Stimulated activated CD8-positive, alpha-beta memory T cell treated with anti-CD3 and anti-CD28 coated beads, Interleukin-4, amount 100 ng/mL, for 48 hours (primary cell): Measurements from ENCODE around the gene TMOD4.

Experiments
- DNase-seq: peaks from one replicate; pipeline ENCODE4 v3.0.0-alpha.2; 2020

The TMOD4 gene

GRCh38 chr1:151175041-151175741 lies 590 bp downstream of the TMOD4 start:
- no peak for DNase-seq

- no peak for DNase-seq
Measured at GRCh38 chr1:151171190-151171589, 4.6 kb downstream of the TMOD4 start.

GRCh38 chr1:151167116-151167515 lies 8.7 kb downstream of the TMOD4 start:
- DNase-seq = no peak

- DNase-seq = no peak
Measured at GRCh38 chr1:151166505-151166956, 9.2 kb downstream of the TMOD4 start.

- peak; percentile 95 for DNase-seq
Measured at GRCh38 chr1:151165738-151166504, 9.9 kb downstream of the TMOD4 start, which contains the start of the genes LYSMD1 and SCNM1. Gene LYSMD1, minus strand, starts transcription at chr1:151165902. Its CDS starts 644 bp downstream, at chr1:151165258. Gene SCNM1, plus strand, starts transcription at chr1:151166144. Its CDS starts 9 bp downstream, at chr1:151166153.

- peak; percentile 40 for DNase-seq
Measured at GRCh38 chr1:151165281-151165737, 10.5 kb downstream of the TMOD4 start.

GRCh38 chr1:151164732-151165280 lies 11.0 kb downstream of the TMOD4 start:
- DNase-seq = no peak

- DNase-seq = no peak
Measured at GRCh38 chr1:151159373-151159772, 16.4 kb downstream of the TMOD4 start.

- DNase-seq = peak; percentile 48
Measured at GRCh38 chr1:151158751-151159251, 17.0 kb downstream of the TMOD4 start.

GRCh38 chr1:151158326-151158725 lies 17.5 kb downstream of the TMOD4 start:
- peak; percentile 79 for DNase-seq

GRCh38 chr1:151157067-151157531 lies 18.7 kb downstream of the TMOD4 start:
- DNase-seq = peak; percentile 73

- peak; percentile 88 for DNase-seq
Measured at GRCh38 chr1:151156515-151156819, 19.3 kb downstream of the TMOD4 start, which contains the start of gene TNFAIP8L2. Gene TNFAIP8L2, plus strand, starts transcription at chr1:151156649. Its CDS starts 2,049 bp downstream, at chr1:151158698.

- DNase-seq = no peak
Measured at GRCh38 chr1:151147665-151148064, 28.1 kb downstream of the TMOD4 start.

- DNase-seq = peak; percentile 32
Measured at GRCh38 chr1:151147132-151147503, 28.7 kb downstream of the TMOD4 start.

- DNase-seq = peak; percentile 91
Measured at GRCh38 chr1:151146412-151147131, 29.2 kb downstream of the TMOD4 start, which contains the start of gene SEMA6C. Gene SEMA6C, minus strand, starts transcription at chr1:151146631. Its CDS starts 4,010 bp downstream, at chr1:151142621.

- DNase-seq = no peak
Measured at GRCh38 chr1:151146072-151146411, 29.7 kb downstream of the TMOD4 start.

GRCh38 chr1:151145304-151146071 lies 30.3 kb downstream of the TMOD4 start:
- DNase-seq = peak; percentile 46

- no peak for DNase-seq
Measured at GRCh38 chr1:151144474-151145303, 31.1 kb downstream of the TMOD4 start.

GRCh38 chr1:151143986-151144385 lies 31.8 kb downstream of the TMOD4 start:
- DNase-seq = no peak

GRCh38 chr1:151143057-151143435 lies 32.7 kb downstream of the TMOD4 start:
- DNase-seq = no peak
